Erythroblast (primary cell): ENCODE measurements around the gene SEC11C.

Experiments
- GATA1 ChIP-seq: IDR thresholded peaks from 2 replicates; pipeline ENCODE4 v1.6.1; 2011; ENCODE audit warnings: low read depth, mild to moderate bottlenecking, control low read depth, low read length, moderate library complexity
- POLR2A ChIP-seq: IDR thresholded peaks from 2 replicates; pipeline ENCODE4 v1.6.1; 2011; ENCODE audit warnings: mild to moderate bottlenecking, low read length

- TF ChIP-seq POLR2A (no peak), GATA1 (no peak)
Observed at GRCh38 chr18:59132810-59133465, 6.7 kb upstream of the SEC11C start.
